Stimulated activated CD4-positive, alpha-beta T cell treated with anti-CD3 and anti-CD28 coated beads, Interleukin-15, amount 100 ng/mL, for 1 hour (primary cell): ENCODE data around the gene HES7.
"Not testable (repeated sequence)": the region's sequence is repeated elsewhere in the genome, so short reads cannot be mapped to it uniquely, and the experiment has no call there.

Source experiments
- DNase-seq, 2 donors: peaks; one replicate each; pipeline ENCODE4 v3.0.0-alpha.2; 2020; ENCODE audit warnings: low read depth in 1 of 2, low spot score in 1 of 2

HES7 gene

DNA sequence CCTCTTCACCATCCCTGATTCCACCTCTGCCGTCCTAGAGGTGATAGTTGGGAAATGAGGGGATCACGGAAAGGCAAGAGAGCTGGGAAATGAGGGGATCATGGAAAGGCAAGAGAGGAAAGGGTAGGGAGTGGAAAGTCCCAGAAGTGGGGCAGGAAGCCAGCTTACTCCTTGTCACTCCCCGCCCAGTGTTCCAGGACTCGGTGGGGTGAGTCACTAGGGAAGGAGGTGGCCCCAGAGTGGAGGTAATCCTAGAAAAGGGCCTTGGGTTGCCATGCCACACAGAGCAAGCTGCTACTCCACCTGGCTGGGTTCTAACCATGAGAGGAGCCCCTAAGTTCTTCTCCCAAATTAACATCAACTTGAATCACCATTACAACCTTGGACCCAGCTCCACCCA lies 20.4 kb downstream of the HES7 start:
- no peak for DNase-seq

DNA sequence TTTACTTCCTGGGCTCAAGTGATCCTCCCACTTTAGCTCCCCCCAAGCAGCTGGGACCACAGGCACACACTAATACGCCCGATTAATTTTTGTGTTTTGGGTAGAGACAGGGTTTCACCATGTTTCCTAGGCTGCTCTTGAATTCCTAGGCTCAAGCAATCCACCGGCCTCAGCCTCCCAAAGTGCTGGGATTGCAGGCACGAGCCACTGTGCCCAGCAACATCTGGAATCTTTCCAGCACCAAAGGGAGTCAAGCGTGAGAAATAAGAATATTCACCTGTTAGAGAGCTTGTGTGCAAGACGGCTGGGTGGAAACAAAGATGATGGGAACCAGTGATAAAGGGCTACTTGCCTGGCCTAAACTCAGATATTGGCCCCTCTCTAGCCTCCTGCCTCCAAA lies 22.2 kb downstream of the HES7 start:
- no peak for DNase-seq

DNA sequence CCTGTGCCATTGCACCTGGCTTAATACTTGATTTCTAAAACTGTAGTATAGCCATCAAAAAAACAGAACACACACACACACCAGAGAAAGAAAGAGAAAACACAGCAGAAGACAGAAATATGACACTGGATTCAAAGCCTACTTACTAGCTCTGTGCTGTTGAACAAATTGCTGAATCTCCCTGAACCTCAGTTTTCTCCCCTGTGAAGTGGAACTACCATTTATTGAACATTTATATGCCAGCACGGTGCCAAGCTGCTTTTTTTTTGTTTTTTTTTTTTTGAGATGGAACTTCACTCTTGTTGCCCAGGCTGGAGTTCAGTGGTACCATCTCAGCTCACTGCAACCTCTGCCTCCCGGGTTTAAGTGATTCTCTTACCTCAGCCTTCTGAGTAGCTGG lies 23.1 kb downstream of the HES7 start:
- no peak for DNase-seq

DNA sequence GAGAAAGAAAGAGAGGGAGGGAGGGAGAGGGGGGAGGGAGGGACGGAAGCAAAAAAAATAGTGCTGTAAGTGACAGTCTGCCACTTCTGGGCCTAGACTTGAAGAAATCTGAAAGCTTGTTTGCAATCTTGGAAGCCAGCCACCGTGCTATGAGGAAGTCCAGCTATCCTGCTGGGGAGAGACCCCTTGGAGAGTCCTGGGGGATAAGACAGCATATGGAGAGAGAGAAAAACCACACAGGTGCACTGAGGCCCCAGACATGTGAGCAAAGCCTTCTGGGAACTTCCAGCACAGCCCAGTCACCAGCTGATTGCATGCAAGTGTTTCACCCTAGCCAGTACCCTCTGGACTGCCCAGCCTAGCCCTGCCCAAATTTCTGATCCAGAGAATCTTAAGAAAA lies 23.8 kb downstream of the HES7 start:
- DNase-seq: no peak

DNA sequence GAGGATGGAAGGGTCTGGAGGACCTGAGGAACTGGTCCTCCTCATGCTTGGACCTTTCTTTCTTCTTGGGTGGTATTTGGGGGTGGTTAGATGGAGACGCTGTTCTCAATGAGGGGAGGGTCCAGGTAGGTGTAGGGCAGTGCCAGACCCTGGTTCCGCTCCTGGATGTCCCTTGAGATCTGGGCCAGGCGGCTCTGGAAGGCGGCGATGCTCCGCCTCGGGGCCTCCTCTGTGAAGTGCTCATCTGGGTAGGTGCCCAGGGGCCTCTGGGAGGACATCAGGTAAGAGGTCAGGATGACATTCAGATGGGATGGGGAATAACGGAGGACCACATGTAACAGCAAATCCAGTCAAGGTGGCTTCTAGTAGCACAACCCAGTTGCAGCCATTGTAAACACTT lies 27.4 kb downstream of the HES7 start:
- no peak for DNase-seq

DNA sequence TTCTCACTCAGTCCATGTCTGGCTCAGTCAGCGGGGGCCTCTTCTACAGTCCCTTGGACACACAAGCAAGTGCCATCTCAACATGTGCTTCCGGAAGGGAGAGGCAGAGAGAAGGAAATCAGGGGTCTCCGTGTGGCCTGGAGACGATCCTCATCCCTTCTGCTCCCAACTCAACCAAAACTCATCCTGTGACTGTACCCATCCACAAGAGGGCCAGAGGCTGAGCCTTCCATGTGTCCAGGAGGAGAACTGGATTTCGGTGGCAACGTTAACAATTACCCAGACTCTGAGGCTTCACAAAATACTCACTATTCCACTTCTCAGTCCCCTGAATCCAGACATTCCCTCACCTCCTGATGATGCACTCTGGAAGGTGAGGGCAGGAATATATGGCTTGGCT lies 28.5 kb downstream of the HES7 start:
- no peak for DNase-seq

DNA sequence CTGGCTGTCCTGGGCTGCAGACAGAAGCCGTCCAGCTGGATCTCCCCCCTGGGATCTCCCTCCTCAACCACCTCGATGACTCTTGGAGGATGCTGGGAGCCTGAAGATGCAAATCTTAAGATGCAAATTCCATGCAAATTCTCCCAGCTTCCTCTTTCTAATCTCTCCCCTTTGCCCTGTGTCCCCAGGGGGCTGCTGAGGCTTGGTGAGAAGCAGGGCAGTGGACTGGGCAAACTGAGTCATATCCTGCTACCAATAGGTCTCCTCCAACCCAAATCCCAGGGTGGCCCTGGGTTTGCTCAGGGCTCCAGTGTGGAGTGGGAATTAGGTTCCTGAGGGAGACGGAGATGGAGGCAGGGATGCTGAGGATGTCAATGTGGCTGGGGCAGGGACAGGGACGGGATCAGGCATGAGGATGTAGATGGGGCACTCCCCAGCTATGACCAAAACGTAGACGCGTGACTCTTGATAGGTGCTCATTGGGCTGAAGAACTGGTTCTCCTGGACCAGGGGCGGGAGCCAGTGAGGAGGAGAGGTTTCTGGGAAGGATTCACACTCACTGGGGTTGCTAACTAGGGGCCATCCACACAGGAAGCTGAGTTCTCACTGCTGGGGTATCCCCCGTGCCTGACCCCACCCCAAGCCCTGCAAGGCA lies 32.7 kb downstream of the HES7 start:
- DNase-seq: no peak

DNA sequence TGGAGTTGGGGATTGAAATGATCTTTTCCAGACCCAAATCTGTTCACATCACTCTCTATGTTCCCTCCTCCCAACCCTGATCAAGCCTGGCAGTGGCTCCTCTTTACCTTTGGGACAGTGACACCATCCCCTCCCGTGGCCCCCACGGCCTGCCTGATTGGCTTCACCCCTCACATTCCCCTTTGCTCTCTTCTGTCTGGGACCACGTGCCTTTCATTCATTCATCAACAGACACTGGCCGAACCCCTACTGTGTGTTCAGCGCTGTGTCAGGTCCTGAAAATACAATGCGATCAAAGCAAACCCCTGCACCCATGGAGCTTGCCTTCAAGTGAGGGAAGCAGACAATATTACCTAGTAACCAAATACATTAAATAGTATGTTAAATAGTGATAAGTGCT lies 34.2 kb downstream of the HES7 start:
- DNase-seq: no peak

DNA sequence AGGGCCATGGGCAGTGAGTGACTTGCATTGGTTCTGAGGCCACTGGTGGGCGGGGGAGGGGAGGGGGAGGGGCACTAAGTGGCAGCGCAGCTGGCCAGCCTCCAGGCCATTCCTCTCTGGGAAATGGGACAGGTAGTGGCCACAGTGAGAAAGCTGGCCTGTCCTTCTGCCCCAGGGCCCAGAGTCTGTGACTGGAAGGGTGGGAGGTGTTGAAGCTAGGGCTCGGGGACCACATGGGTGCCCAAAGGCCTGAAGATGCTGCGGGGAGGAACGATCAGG lies 36.0 kb downstream of the HES7 start:
- DNase-seq: no peak

DNA sequence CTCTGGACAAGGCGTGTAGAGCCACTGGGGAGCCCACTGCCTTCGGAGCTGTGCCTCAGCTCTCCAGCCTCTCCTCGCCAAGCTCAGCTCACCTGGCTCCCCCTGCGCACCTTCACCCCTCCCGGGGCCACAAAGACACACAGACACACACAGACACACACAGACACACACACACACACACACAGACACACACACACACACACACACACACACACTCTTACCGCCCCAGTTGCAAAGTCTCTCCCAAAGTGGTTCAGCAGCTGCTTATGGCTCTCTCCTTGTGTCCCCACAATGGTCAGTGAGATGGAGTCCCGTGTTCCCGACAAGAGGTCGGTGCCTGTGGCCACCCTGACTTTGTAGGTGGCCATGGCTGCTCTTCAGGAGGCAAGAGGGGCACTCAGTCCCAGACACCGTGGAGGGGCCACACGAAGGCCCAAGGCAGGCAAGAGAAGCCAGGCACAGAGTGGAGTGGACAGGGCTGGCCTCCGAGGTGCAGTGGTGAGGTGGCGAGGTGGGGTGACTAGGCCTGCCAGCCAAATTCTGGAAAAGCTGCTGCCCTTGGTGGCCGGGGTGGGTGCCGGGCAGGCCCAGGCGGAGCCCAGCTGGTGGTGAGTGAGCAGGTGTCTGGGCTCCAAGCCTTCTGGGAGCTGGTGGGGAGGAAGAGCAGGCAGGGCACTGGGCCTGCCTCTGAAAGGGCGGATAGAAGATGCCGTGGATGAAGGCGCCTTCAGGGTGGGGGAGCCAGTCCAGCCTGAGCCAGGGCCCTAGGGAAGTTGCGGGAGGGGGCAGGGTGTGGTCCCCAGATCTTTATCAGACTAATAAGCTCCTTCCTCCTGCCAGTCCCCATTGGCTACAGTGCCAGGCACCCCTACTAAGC lies 36.6 kb downstream of the HES7 start, which contains the start of gene ALOX12B:
TSS of gene ALOX12B (minus strand) at position 642 of the 877 bp plus-strand sequence. CDS start at position 368, 274 bp downstream.
- no peak for DNase-seq

DNA sequence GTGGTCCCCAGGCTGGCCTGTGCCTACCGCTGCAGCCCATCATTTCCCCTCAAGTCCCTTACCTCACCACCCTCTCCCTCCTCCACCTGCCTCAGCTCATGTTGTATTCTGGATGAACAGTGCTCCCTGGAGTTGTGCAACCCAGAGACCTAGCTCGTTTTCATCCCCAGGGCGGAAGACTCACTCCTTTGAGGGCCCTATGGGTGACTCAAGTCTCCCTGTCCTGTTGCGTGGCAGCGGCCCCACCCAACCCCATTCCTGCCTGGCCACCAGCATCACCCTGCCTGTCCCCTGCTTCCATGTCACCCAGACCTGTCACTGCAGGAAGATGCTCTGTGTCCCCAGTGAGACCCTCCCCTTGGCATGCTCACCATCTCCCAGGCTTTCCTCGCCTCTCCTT lies 39.7 kb downstream of the HES7 start:
- no peak for DNase-seq

DNA sequence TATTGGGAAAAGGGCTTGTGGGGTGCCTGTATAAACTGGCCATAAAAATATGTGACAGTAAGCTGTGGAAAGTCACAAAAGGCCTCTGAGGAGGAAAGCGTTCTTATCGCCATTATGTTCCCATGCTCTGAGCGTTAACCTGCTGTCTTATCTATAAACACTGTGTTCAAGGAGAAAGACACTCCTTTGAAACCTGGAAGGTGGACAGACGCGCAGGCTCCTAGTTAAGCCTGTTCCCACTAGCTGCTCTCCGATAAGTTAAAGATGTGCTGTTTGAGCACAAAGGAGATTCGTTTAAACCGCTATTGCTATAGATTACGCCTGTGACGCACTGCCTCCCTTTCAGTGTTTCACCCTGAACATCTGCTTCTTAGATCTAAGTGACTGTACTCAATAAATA lies 41.6 kb downstream of the HES7 start:
- DNase-seq: no peak

DNA sequence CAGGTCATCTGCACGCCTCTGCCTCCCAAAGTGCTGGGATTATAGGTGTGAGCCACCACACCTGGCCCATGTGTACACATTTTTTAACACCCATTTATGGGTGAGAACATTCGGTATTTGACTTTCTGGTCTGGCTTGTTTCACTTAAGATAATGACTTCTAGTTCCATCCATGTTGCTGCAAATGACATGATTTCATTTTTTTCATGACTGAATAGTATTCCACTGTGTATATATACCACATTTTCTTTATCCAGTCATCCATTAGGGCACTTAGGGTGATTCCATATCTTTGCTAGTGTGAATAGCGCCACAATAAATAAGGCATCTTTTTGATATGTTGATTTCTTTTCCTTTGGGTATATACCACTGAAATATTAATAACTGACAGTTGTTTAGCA lies 42.0 kb downstream of the HES7 start:
- no peak for DNase-seq

DNA sequence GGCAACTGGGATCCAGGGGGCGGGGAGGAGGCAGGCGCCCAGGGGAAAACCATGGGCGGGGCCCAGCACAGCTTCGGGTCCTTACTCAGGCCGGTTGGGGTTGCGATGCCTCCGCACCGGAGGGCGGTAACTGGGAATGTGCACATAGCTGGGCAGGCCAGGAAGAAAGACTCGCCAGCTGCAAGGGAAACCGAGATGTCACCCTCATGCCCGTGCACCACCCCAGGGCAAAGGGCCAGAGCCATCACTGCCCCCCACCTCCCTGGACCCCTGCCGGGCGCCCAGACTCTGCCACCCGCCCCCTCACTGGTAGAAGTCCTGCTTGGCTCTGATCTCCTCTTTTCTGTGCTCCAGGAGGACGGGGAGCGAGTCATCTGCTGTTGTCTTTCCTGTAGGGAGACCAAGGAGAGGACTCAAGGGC lies 43.1 kb downstream of the HES7 start:
- no peak for DNase-seq

DNA sequence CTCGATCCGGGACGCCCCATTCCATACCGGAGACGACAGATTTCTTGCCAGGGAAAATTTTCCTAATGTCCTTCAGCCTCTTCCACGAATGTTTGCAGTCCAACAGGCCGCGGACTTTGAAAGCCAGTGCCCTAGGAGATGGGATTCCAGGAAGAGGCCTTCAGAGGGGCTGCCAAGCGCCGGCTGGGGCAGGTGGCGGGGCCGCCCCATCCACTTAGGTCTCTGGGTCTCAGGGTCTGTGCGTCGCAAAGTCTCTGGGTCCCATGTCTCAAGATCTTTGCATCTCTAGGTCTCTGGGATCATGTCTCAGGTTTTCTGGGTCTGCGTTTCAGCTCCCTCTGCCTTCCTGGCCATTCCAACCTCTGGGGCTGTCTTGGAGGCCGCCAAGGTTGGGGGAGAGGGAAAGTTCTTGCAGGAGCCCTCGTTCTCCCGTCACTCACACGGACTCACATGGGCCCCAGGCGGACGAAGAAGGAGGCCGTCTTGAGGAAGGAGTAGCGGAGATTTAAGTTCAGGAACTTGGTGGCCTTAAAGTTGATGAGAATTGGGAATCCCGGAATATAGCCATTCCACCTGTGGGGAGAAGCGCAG lies 43.6 kb downstream of the HES7 start:
- DNase-seq: no peak

DNA sequence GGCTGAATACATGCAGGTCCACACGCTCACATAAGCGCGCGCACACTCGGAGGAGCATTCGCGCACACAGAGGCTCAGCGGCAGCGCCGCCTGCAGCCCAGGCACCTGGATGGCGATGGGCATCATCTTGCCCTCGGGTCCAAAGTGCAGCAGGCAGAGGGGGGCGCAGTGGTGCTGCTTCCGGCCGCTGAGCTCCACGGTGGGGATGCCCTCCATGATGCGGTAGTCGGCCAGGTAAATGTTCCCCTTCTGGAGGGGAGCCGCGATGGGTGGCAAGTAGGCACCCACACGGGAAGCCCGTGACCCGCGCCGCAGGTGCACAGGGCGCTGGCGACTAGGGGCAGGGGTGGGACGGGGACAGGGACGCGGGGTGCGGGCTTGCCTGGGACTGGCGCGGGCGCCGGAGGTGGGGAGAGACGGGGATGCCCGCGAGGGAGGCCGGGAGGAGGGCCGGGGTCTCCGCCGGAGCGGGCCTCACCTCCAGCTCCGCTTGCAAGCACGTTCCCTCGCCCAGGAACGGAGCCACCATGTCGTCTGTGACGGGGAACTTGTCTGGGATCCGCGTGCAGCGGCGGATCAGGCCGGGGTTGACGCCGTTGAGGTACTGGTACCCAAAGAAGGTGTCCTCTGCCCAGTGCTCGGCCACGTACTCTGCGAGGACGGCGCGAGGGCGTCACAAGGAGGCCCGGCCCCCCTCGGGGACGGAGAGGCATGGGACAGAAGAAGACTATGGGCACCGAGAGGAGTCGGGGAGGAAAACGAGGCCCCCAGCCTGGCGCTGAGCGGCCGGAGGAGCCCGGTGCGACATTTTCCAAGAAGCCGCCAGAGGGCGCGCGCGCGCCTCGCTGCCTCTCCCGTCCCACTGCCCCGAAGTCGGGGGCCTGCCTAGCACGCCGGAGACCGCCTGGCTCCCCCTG lies 44.4 kb downstream of the HES7 start:
- DNase-seq: peak; percentile 57 to 70

DNA sequence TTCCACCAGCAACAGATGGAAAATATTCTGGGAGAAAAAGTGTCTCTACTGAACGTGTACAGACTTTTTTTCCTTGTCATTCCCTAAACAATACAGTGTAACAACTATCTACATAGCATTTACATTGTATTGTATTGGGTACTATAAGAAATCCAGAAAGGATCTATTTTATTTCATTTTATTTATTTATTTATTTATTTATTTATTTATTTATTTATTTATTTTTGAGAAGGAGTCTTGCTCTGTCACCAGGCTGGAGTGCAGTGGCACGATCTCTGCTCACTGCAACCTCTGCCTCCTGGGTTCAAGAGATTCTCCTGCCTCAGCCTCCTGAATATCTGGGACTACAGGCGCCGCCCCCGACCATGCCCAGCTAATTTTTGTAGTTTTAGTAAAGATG lies 46.0 kb downstream of the HES7 start:
- not testable (repeated sequence) for DNase-seq

DNA sequence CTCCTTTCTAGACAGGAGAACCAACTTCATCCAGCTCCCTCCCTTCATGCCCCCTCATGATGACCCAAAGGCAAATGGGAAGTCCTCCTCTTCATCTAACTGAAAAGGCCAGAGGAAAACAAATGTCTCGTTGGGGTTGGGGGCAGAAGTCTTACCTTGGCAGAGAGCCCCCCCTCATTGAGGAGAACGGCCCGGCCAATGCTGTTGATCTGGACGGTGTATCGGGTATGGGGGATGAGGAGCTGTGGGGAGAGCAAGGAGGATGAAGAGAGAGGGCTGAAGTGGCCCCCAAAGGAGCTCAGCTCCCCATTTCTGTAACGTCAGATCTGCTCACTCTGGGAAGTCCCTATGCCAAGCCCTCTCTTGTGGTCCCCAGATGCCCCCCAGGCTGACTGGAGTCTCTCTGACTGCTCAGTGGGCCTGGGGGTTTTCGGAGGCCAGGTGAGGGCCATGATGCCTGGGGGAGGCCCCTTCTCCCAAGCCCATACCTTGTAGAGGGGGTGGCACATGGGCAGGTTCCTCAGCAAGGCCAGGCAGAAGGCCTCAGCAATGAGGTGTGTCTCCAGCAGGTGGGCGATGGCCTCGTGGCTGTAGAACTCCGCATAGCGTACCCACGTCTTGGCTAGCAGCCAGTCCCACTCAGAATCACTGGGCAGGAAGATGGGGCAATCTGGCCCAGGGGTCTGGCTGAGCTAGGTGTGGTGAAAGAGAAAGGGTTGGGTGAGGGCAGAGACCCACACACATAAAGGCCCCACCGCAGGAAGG lies 47.2 kb downstream of the HES7 start:
- DNase-seq: no peak

DNA sequence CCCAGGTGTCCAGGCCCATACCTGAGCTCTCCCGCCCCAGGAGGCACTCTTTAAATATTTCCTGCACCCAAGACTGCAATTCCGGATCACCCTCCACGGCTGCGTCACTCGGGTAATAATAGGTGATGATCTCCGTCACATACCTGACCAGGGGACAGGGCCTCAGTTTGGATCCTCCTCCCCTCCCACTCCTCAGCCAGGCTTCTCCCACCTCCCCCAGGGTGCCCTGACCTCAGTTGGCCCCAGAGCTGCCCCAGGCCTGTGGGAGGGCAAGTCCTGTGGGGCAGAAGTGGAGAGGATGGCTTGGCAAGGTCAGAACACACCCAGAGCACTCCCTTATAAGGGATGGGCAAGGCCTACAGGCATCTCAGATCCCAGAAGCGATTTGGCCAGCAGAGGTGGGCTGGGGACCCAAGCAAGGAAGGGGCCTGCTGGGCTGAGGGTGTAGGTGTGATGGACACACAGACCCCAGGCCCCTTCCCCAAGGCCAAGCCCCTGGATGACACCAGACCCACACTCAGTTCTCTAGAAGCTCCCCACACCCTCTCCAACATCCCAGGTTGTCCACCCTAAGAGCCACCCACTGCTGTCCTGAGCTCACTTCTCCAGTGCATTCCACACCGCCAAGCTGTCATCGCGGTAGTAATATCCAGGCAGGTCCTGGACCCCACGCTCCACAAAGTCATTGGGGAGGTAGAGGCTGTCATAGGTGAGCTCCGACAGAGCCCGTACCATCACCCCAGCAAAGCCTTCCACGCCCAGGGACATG lies 48.1 kb downstream of the HES7 start:
- DNase-seq: no peak

DNA sequence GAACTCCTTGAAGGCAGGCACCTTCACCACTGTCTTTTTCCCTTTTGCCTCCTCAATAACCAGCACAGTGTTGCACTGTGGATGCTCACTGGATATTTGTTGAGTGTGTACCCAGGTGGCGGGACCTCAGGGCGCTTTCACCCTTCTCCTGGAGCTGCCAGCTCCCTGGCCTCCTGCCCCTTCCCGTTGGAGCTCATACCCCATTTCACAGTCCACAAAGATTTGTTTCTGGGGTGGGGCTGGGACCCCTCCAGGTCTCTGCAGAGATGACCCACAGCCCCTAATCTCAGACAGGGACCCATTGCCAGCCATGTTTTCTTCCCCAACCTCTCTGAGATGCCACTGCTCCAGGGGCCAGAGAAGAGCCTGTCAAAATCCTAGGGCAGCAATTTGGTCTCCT lies 48.8 kb downstream of the HES7 start:
- no peak for DNase-seq
